LHCN-M2 (cell line): ENCODE data around the gene DVL2. TPM values are rescaled to one million over a fixed set of nuclear protein-coding genes. Genes with fewer than 3 reads are reported as not detected.
"Not testable (repeated sequence)": the region's sequence is repeated elsewhere in the genome, so short reads cannot be mapped to it uniquely, and the experiment has no call there.

ENCODE experiments used
- DNase-seq: peaks from one replicate; pipeline ENCODE4 v3.0.0-alpha.2; 2012; ENCODE audit warnings: low read depth
- total RNA-seq: library from RNA; depleted of rRNA; stranded (reverse); fragments of >200 nt; gene quantifications from 2 replicates; pipeline ENCODE4 v1.2.3, GENCODE V29; 2014

DVL2 gene
- total RNA-seq, 1 experiment from 2014 or later: 71.4 TPM

DNA sequence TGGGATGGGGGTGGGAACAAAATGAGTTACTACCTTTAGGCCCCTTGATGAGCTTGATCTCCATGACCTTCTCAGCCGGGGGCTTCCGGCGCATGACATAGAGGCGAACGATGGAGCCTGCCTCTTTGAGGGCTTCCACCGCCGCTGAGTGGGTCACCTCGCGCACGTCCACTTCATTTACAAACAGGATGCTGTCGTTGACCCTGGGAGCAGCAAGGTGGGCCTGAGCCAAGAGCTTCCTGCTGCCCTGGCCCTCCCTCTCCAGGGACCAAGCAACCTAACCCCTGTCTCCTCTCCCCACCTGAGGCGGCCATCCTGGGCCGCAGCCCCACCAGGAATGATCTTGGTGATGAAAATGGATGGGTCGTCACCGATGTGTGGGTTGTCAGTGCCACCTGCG is 30.9 kb downstream of the DVL2 start:
- DNase-seq: no peak

DNA sequence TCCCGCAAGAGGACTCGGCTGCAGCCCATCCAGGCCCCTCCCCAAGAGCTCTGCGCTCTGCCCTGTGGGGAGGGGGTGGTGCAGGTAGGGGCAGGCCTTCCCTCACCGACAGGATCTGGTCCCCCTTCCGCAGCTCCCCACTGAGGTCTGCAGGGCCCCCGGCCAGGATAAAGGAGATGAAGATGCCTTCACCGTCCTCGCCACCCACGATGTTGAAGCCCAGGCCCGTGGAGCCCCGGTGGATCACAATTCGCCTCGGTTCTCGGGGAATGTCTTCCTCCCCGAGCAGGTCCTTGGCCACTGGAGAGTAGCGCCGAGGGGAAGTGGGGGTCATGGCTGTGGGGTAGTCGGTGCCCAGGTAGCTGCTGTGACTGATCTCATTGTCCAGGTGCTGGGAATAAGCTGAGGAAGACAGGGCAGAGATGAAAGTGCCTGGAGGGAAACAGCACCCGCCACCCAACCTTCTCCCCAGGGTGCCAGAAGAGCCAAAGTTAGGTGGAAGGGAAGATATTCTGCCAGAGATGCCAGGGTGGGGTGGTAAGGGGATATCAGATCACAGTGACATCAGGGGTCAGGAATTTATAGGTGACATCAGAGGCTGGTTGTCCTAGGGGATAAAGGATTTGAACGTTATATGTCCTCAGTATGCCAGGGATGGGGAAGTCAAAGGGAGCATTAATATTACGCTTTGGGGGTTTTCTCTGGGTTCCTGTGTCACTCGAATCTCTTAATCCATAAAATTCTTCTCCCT is 37.5 kb downstream of the DVL2 start:
- DNase-seq: no peak

DNA sequence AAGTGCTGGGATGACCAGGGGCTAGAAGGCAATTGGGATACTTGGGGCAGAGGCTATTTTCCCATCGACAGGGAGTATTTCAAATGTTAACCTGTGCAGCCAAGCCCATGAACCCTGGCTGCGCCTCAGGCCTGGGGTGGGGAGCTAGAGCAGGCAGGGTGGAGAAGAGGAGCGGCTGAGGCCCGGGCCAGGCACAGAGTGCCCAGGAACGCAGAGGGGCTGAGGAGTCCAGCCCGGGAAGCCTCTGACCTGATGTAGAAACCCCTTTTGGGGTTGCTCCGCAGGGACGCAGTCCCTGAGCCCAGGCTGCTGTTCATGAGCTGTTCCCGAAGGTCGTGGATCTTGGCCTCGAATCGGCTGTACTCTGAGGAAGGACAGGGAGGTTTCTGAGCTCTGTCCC is 38.3 kb downstream of the DVL2 start:
- DNase-seq: no peak

DNA sequence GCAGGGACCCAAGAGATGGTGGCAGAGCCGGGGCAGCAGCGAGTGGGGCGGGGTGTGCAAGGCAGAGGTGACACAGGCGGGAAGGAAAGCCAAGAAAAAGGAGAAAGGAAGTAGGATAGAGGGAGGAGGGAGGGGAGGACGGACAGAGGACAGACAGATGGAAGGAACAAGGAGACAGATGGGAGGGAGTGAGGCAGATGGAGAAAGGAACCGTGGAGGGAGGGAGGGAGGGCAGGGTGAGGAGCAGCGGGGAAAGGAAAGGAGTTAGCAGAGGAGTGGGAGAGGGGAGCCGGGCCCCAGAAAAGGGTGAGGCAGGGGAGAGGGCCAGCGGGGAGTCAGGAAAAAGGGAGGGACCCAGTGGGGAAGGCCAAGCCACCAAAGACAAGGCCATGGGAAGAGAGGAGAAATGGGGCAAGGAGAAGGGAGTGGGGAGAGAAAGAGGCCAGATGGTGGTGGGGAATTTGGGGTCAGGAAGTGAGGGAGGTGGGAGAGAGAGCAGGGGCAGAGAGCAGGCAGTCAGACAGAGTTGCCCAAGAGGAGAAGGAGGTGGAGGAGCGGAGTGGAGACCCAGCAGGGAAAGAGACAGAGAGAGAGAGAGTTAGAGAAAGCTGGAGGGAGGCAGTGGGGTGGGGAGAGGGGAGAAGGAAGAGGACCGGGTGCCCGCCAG is 41.9 kb downstream of the DVL2 start:
- DNase-seq: no peak

GRCh38 chr17:7191571-7192270 is 42.6 kb downstream of the DVL2 start:
- DNase-seq: peak; percentile 36

DNA sequence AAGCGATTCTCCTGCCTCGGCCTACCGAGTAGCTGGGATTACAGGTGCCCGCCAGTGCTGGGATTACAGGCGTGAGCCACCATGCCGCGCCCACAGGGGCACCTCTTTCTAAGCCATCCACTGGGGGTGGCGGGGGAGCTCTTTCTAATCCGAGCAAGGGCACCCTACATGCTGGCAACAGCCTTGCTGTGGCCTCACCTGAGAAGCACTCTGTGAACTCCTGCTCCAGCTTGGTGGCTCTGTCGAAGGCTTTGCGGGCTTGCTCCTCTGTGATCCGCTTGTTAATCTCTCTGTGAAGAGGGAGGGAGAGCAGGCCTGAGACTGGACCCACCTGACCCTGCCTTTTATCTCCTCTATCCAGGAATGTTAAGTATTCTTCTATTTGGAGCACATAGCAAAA is 43.2 kb downstream of the DVL2 start:
- no peak for DNase-seq

DNA sequence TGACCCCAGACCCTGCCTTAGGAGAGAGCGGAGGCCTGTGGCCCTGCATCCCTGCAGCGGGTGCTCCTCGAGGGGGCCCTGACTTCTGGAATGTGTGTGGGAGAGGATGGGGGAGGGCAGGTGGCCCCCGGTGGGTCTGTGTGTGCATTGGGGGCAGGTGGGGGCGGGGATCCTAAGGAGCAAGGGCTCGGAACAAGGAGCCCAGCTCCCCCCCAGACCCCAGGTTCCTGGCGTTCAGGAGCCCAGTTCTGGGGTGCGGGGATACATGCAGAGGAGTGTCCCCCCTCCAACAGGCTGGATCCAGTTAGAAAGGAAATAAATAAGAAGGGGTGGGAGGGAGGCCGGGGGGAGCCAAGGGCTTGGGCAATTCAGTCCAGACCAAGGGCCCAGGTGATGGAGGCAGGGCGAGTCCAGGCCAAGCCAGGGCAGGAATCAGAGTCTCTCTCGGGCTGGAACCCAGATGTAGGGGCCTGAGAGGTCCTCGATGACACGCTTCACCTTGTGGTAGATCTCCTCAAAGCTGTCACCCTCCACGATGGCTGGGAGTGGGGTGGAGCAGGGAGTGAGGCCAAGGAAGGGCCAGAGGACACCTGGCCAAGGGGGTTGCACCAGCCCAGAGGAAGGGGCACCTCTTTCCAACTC is 43.9 kb downstream of the DVL2 start:
- no peak for DNase-seq

DNA sequence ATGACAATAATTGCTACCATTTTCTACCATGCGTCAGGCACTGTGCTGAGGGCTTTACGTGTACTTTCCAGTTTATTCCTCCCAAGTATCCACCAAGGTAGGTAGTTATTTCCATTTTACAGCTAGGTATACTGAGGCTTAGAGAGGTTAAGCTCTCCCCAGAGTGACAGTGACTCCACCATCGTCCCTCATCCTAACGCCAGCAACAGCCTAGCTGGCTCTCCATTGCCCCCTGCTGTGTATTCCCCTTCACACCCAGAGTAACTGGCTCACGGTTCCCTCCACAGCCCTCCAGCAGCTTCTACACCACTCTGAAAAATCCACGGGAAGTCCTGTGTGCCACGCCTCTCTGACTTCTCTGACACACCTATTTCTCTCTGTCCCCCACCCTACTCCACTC is 48.1 kb downstream of the DVL2 start:
- no peak for DNase-seq

DNA sequence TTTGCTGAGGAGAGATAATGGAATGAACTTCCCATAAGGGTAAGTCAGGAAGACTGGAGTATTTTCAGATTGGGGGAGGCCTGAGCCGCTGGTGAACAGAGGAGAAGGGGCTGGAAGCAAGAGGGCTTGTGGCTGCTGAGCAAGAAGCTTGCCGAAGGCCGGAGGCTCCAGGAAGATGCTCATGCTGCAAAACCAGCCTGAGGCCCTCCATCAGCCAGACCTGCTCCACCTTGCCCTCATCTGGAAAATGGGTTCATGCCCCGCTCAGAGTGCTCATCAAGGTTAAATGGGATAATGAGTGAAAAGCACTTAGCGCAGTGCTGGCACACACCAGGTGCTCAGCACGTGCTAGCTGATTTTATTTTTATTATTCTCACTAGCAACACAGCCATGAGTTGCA is 49.7 kb downstream of the DVL2 start:
- DNase-seq: no peak

- no peak for DNase-seq
These were observed 50.2 kb downstream of the DVL2 start for GRCh38 chr17:7184091-7184488.

DNA sequence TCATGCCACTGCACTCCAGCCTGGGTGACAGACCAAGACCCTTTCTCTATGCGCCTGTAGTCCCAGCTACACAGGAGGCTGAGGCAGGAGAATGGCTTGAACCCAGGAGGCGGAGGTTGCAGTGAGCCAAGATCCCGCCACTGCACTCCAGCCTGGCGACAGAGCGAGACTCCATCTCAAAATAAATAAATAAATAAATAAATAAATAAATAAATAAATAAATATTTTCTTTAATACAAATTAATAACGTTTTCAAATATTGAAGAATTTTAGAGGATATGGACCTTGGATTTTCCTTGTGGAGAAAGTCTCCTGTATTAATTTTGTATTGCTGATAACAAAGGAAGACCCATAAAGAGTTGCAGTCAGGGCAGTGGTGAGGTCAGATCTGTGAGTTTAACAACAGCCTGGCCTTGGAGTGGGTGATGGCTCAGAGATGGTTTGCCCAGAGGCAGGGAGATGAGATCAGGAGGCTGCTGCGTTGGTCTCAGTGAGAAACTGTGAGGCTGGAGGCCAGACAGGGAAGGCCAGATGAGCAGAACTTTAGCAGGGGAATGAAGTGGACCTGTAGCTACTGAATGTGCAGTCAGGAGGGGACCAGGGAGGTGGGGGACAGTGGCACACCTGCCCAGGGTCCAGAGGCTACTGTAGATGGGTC is 50.8 kb downstream of the DVL2 start:
- no peak for DNase-seq

- DNase-seq: not testable (repeated sequence)
These were observed 52.2 kb downstream of the DVL2 start for GRCh38 chr17:7182101-7182500.

DNA sequence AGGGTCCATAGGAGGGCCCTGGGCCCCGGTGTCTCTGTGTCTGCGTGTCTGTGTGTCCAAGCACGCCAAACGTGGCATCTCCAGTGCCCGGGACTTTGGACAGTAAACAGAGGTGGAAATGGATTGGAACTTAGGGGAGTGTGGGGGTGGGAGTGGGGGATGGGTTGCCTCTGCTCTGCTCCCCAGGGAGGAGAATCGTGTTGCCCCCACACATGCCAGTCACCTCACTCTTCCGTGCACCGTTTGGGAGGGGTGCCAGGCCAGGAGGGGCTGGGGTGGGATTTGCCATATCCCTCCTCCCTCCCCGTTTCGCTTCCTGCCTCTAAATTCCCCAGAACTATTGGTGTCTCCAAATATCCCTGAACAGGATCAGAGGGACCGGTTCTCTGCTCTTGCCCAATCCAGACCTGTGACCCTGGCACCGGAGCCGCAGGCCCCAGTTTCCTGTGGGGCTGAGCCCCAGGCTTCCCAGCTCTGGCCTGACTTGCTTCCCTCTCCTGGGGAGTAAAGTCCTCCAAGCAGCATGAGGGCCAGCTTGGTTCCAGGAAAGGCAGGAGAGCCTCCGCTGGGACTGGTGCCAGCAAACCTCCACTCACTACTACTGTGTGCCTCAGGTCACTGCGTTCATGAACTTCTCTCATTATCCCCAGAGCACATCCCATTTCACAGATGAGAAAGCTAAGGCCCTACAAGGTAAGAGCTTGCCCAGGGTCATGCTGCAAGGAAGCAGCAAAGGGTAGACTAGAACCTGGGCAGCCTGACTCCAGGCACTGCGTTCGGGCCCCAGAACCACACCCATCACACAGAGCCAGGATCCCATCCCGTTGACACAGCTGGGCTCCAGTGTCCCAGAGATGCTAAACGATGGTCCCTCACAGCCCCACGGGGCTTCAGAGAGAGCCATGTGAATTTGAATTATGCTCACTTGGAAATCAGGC is 54.7 kb downstream of the DVL2 start, which contains the start of gene ASGR1:
Gene ASGR1 (minus strand): TSS at position 54 of the 938 bp plus-strand sequence. CDS start 807 bp downstream, outside the sequence.
- no peak for DNase-seq

DNA sequence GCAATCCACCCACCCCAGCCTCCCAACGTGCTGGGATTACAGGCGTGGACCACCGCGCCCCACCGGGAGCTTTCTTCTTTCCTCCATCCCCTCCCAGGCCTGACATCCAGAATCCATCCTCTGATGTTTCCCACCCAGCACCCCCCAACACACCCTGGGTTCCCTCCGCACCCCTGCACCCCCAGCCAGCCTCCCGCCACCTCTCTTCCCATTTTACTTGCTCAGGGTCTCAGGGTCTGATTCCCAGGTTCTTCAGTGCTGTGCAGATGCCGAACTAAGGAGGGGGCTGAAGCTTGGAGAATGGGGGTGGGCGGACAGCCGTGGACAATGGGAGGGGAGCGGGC is 55.4 kb downstream of the DVL2 start:
- DNase-seq: no peak

GRCh38 chr17:7177954-7178477 is 56.3 kb downstream of the DVL2 start:
- peak; percentile 27 for DNase-seq

DNA sequence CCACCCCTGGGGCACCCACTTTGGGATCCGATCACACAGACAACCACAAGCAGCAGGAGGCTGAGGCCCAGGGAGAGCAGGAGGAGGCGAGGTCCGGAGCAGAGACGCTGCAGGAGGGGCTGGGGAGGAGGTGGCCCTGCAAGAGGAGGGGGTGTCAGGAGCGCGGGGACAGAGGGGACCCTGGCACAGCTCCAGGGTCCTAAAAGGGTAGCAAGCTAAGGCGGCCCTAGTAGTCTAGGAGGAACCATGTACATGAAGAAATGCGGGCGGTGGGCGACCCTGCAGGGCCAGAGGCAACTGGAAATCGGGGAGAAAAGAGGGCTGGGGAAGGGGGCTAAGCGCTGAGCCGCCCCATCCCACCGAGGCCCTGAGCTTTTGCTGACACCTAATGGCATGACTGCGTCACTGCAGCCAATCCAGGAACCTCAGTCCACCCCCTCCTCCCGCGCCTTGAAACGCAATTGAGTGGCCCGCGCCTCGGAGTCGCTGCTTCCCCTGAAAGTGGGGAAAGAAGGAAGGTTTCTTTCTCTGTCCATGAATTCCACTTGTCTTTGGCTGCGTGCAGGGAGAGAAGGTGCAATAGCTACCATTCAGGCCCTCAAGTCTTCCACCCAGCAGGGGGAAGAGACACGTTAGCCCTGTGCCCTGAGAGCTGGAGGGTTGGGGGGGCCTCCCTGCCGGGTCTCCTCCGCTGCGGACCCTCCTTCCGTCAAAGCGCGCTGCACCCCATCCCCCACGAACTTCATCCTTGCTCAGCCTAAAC is 56.9 kb downstream of the DVL2 start:
- DNase-seq: peak; percentile 54

DNA sequence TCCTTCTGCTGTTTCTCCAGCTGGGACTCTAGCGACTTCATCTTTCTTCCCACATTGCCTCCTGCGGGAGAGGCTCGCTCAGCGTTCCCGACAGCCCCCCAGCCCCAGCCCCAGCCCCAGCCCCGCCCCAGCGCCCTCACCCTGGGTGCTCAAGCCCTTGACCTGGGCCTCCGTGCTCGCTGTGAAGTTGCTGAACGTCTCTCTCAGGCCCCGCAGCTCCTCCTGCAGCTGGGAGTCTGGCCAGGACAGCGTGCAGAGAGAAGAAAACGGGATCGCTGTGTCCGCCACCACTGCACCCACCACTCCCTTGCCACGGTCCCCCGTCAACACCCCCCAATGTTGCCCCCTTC is 57.5 kb downstream of the DVL2 start:
- no peak for DNase-seq

DNA sequence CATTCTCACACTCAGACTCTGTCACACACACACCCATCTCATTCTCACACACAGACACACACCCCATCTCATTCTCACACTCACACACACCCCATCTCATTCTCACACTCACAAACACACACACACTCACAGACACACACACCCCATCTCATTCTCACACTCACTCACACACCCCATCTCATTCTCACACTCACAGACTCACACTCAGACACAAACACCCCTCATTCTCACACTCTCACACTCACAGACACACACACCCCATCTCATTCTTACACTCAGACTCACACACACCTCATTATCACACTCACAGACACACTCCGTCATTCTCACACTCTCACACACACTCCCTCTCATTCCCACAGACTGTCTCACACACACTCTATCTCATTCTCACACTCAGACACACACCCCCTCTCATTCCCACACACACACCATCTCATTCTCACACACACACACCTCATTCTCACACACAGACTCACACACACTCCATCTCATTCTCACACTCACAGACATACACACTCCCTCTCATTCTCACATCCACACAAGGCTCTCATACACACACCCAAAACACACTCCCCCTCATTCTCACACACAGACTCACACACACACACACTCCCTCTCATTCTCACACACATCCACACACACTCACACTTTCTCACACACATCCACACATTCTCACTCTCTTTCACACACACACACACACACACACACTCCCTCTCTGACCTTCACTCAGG is 58.0 kb downstream of the DVL2 start:
- DNase-seq: no peak
